Pancreas (tissue), 10 donors: Measurements from ENCODE around the gene CERS1. TPM values are rescaled to one million over a fixed set of nuclear protein-coding genes. Genes with fewer than 3 reads are reported as not detected.

Experiments used
- ATAC-seq, 4 donors: fragments of 200-7000 bp; cut with Tn5 transposase; one replicate each; pipeline versions ENCODE4 v1.8.0 to v1.9.1; 2020; ENCODE audit warnings: mild to moderate bottlenecking in 4 of 4, moderate library complexity in 4 of 4
- DNase-seq, 6 donors: peaks; one replicate each; pipeline ENCODE4 v3.0.0-alpha.2; 2020
- FAIRE-seq: peaks from 2 replicates; lab custom pipeline; 2012; peaks lifted over from hg19 to GRCh38; lab: Jason Lieb, UNC
- H3K27ac ChIP-seq, 4 donors: fragments of 200-600 bp; sonication (generic); 1 replicate in 3 of 4; 2 replicates in 1 of 4; pipeline versions ENCODE4 v1.5.0 to v1.8.0; 2020
- H3K27me3 ChIP-seq, 4 donors: fragments of 200-600 bp; one replicate each; pipeline ENCODE4 v1.8.0; 2021
- H3K36me3 ChIP-seq, 3 donors: fragments of 200-600 bp; sonication (generic) in 1 of 3; one replicate each; pipeline versions ENCODE4 v1.5.0 to v1.8.0; 2020 to 2021
- H3K4me1 ChIP-seq, 3 donors: fragments of 200-600 bp; one replicate each; pipeline ENCODE4 v1.8.0; 2021
- H3K4me3 ChIP-seq, 4 donors: fragments of 200-600 bp; sonication (generic) in 2 of 4; one replicate each; pipeline versions ENCODE4 v1.5.0 to v1.8.0; 2020 to 2021
- H3K9me3 ChIP-seq, 4 donors: fragments of 200-600 bp; one replicate each; pipeline ENCODE4 v1.8.0; 2021
- whole genome bisulfite sequencing, 2 donors: extraction: QIAGEN DNeasy Blood & Tissue Kit; methylation state at CpG; one replicate each; pipeline ENCODE4 v1.1.7; 2013; 5-methylcytosine and 5-hydroxymethylcytosine counted together
- intact Hi-C, 3 donors: fragments of 100-400 bp; cut with DNase I; formaldehyde crosslinking; loops; one replicate each; pipeline versions ENCODE4 v1.11.1 to v1.14.2; 2022
- polyA plus RNA-seq, 2 donors: library from polyadenylated mRNA; stranded (reverse); fragments of 200-250 nt; gene quantifications; one replicate each; pipeline ENCODE4 v1.2.3, GENCODE V29; 2013
- total RNA-seq, 6 donors: library from RNA; stranded (reverse); fragmentation: NEBNext Ultra II Directional in 4 of 6; extraction: Animal tissue kit (Norgen Biotek cat#: 25700) in 4 of 6; gene quantifications; one replicate each; pipeline versions ENCODE4 v1.2.1 to v1.2.4, GENCODE V29; 2021 to 2023
- TF ChIP-seq, protein P1 (sequence below), 4 donors: fragments of 200-600 bp; sonication (generic) in 3 of 4; IDR thresholded peaks; one replicate each; pipeline versions ENCODE4 v1.5.0 to v1.8.0; 2021; ENCODE audit warnings: antibody characterized with exemption in 4 of 4
- donor health status: healthy with polysubstance abuse.
- donor health status: DM: no; HTN: no; CAD: no; lungs with moderate emphysema.
- donor health status: DM: no; HTN: no; CAD: no.
- donor health status: control.
- donor health status: control.
- donor health status: Bipolar disorder and iron deficiency.
- donor health status: DM: yes; HTN: yes; CAD: no.
- donor health status: DM: no; HTN: no; CAD: no.
- donor health status: DM: no; HTN: no; CAD: no.
- donor health status: DM: yes; HTN: yes; CAD: no.

The CERS1 gene
- total and polyA plus RNA-seq, 8 donors: 0.16 to 8.3 (median 0.44) TPM

GRCh38 chr19:18924684-18925213 is 28.8 kb upstream of the CERS1 start:
- Histone ChIP-seq H3K36me3 (peaks cover 3 to 36% (median 10%) of the 10 kb centered on the region in 3 donors), H3K4me1 (peaks cover 6 to 8% (median 6%) of the 10 kb centered on the region in 3 donors), H3K27ac (no peak overlapping the region), H3K4me3 (no peak overlapping the region), H3K9me3 (no peaks in the 10 kb centered on the region), H3K27me3 (no peaks in the 10 kb centered on the region)
- FAIRE-seq (no peak), ATAC-seq (no peak), DNase-seq (peak in 1 of 6 donors; percentile 18)
- intact Hi-C loops: no loop called here
- WGBS, 2 donors: 92 to 98% methylated on average over 15 of the region's 15 CpGs
- TF ChIP-seq, protein P1, sequence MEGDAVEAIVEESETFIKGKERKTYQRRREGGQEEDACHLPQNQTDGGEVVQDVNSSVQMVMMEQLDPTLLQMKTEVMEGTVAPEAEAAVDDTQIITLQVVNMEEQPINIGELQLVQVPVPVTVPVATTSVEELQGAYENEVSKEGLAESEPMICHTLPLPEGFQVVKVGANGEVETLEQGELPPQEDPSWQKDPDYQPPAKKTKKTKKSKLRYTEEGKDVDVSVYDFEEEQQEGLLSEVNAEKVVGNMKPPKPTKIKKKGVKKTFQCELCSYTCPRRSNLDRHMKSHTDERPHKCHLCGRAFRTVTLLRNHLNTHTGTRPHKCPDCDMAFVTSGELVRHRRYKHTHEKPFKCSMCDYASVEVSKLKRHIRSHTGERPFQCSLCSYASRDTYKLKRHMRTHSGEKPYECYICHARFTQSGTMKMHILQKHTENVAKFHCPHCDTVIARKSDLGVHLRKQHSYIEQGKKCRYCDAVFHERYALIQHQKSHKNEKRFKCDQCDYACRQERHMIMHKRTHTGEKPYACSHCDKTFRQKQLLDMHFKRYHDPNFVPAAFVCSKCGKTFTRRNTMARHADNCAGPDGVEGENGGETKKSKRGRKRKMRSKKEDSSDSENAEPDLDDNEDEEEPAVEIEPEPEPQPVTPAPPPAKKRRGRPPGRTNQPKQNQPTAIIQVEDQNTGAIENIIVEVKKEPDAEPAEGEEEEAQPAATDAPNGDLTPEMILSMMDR (IDR thresholded peaks at IDR 0.05): no peak

- FAIRE-seq: no peak
- no peak for ATAC-seq
- H3K9me3 ChIP-seq: no peaks in the 10 kb centered on the region
- no peak overlapping the region for H3K27ac ChIP-seq
- H3K27me3 ChIP-seq: no peaks in the 10 kb centered on the region
- peaks cover 3 to 36% (median 10%) of the 10 kb centered on the region in 3 donors for H3K36me3 ChIP-seq
- H3K4me1 ChIP-seq: peaks cover 6 to 19% (median 6%) of the 10 kb centered on the region in 3 donors
- no peak overlapping the region for H3K4me3 ChIP-seq
- DNase-seq: peak in 1 of 6 donors; percentile 26
- intact Hi-C loops: no loop called here
- 83 to 87% methylated on average over 28 to 29 of the region's 29 CpGs for WGBS, 2 donors
- TF ChIP-seq, protein P1 (IDR thresholded peaks at IDR 0.05): no peak
Measured at GRCh38 chr19:18922228-18922985, 26.4 kb upstream of the CERS1 start.

- TF ChIP-seq, protein P1 (IDR thresholded peaks at IDR 0.05): no peak
- peak in 1 of 6 donors; percentile 28 for DNase-seq
Measured at GRCh38 chr19:18921593-18921992, 25.6 kb upstream of the CERS1 start.

GRCh38 chr19:18920400-18920799 is 24.4 kb upstream of the CERS1 start:
- Histone ChIP-seq H3K27ac (no peak overlapping the region), H3K9me3 (no peaks in the 10 kb centered on the region), H3K4me1 (peaks cover 6 to 23% (median 9%) of the 10 kb centered on the region in 3 donors), H3K36me3 (peaks cover 3 to 30% (median 10%) of the 10 kb centered on the region in 3 donors), H3K27me3 (no peaks in the 10 kb centered on the region), H3K4me3 (peak overlapping the region; percentile 77 to 100 (median 94))
- intact Hi-C loops: no loop called here
- no peak for ATAC-seq
- peak in 1 of 6 donors; percentile 25 for DNase-seq
- TF ChIP-seq, protein P1 (IDR thresholded peaks at IDR 0.05): no peak
- 38 to 44% methylated on average over 9 of the region's 9 CpGs for WGBS, 2 donors
- FAIRE-seq: no peak

More at GRCh38 chr19:18921593-18921992, 25.6 kb upstream of the CERS1 start:
- no peaks in the 10 kb centered on the region for H3K9me3 ChIP-seq
- H3K36me3 ChIP-seq: peaks cover 3 to 36% (median 10%) of the 10 kb centered on the region in 3 donors
- H3K4me3 ChIP-seq: no peak overlapping the region
- FAIRE-seq (no peak), ATAC-seq (no peak)
- H3K27me3 ChIP-seq: no peaks in the 10 kb centered on the region
- 94% methylated on average over 17 of the region's 17 CpGs for WGBS, 2 donors
- H3K27ac ChIP-seq: no peak overlapping the region
- intact Hi-C loops: no loop called here
- peaks cover 6 to 23% (median 9%) of the 10 kb centered on the region in 3 donors for H3K4me1 ChIP-seq
